ENCODE results near the gene FBN2.
"Not testable (repeated sequence)": the region's sequence is repeated elsewhere in the genome, so short reads cannot be mapped to it uniquely, and the experiment has no call there.

The FBN2 gene

DNA sequence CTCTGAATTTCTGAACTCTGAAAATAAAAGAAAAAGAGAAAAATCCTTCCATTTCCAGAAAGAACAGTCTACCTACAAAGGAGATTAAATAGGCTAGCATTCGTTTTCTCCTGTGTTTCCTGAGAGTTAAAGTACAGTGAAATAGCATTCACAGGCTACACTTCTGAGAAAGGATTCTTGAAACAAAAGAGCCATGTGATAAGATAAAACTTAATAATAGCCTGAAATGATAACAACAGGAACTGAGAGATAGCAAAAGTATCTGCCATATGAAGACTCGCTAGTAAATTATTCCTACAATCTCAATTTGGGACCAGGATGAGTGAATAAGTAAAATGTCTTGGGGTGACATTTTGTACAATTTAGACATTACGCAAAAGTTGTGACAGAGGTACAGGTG lies 62.4 kb downstream of the FBN2 start:
- DNase-seq, result no peak

DNA sequence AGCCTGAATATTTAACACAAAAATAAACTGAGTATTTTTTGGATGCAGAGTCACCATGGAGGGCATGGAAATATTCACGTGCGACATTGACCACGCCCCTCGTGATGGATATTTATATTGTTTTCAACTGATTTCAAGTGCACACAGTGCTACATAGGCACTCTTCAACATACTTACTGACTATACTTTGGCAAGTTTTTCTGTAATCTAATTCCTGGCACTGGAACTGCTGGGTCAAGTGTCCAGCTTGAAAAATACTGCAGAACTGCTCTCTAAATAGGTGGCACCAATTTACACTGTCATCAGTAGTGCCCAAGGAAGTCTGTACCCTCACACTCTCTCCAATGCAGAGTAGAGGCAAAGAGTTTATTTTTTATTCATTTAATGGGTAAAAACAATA lies 65.1 kb downstream of the FBN2 start:
- DNase-seq, result no peak

DNA sequence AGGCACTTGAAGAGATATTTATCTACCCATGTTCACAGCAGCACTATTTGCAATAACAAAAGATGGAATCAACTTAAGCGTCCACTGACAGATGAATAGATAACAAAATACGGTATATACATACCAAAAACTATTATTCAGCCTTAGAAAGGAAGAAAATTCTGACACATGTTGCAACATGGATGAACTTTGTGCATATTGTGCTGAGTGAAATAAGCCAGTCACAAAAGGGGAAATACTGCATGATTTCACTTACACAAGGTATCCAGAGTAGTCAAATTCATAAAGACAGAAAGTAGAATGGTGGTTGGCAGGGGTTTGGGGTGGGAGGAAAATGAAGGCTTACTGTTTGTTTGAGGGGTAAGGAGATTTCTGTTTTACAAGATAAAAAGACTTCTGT lies 66.0 kb downstream of the FBN2 start:
- DNase-seq, result no peak

GRCh38 chr5:128470663-128471062 lies 67.4 kb downstream of the FBN2 start:
- DNase-seq, result no peak

GRCh38 chr5:128469912-128470311 lies 68.1 kb downstream of the FBN2 start:
- DNase-seq, result no peak

DNA sequence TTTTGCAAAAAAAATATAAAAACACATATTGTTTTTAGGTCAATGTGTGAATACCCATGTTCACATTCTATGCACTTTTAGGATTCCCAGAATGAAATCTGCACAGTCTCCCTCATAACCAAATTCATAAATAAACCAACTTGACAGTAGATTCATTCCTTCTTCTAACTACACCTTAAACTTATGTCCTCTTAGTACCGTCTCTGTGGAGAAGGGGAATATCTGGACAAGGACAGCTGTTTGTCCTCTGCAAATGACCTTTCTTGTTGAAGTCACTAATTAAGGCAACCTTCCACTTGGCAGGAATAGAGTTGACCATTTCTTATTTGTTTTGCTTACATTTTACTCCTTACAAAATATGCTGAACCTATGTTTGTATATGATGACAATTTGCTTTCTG lies 71.1 kb downstream of the FBN2 start:
- DNase-seq, result no peak

- no peak for DNase-seq
These were observed 71.5 kb downstream of the FBN2 start for GRCh38 chr5:128466554-128466953.

GRCh38 chr5:128464596-128464995 lies 73.4 kb downstream of the FBN2 start:
- DNase-seq, result no peak

DNA sequence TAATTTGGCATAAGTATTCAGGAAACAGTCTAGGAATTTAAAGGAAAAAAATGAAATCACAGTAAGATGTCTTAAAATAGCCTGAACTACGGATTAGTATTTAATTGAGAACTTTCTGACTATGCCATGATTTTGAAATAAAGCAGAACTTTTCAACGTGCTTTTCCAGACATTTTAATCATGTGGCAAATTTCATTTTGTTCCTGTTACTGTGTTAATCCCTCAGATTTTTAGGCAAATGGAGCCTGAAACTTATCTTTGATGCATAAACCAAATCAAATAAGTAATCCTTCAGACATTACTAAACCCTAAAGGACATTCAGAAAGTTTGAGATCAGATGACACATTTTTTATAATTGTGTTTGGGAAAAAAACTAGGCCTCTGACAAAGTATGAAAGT lies 75.7 kb downstream of the FBN2 start:
- no peak for DNase-seq

- not testable (repeated sequence) for DNase-seq
These were observed 80.7 kb downstream of the FBN2 start for GRCh38 chr5:128457147-128457915.

DNA sequence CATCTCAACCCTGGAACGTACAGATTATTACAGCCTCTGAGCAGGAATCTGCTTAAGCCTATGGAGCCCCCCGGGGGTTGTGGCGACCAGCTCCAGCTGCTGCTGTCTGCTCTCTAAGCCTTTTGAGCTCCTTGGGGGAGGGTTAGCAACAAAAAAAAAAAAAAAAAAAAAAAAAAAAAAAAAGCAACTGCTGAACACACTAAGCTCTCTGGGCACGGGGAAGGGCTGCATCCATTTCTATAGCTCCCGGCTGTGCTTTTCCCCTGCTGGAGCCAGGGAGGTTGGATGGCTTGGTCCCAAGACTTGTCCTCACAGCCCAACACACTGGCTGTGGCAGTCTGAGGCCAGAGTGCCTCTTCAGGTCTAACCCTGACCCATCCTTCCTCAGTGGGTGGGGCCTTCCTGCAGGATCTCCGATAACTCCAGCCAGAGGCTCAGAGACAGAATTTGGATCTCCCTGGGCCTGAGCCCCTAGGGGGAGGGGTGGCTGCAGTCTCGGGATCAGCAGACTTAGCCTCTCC lies 82.1 kb downstream of the FBN2 start:
- no peak for DNase-seq

DNA sequence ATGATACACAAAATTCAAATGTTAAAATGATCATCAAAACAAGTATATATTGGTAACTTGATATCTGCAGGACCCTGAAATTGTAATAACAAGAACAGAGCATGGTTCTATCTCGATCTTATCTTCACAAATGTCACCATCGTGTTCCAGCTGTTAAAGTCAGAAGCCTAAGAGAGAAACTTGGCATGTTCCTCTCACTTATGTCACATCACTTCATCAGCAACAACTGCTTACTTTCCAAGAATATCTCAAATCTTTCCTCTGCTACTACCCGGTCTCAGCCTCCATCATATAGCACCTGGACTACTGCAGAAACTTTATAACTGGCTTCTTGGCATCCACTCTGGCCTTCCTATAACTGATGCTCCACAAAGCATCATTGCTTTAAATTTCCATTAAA lies 84.9 kb downstream of the FBN2 start:
- DNase-seq, result no peak

- not testable (repeated sequence) for DNase-seq
These were observed 90.8 kb downstream of the FBN2 start for GRCh38 chr5:128447224-128447623.

- DNase-seq, result no peak
These were observed 96.1 kb downstream of the FBN2 start for GRCh38 chr5:128441941-128442350.

- DNase-seq, result no peak
These were observed 96.9 kb downstream of the FBN2 start for GRCh38 chr5:128441165-128441564.

GRCh38 chr5:128436749-128437188 lies 101.3 kb downstream of the FBN2 start:
- DNase-seq, result no peak

DNA sequence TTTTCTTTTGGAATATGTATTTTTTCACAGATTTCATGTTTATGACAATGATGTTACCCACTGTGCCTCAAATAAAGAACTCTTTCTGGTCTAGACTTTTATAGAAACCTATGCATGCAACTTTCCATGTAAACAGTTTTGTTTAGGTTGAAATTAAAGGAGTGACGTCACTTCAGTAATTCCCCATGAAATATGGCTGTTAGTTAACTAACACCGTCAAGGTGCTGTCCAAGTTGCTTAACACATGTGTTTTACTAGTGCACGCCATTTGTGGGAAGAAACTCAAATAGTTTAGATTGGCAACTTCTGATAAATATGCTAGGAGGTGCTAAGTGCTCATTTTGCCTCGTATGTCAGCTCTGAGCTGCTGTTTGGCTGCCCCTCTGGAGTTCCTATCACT lies 102.2 kb downstream of the FBN2 start:
- no peak for DNase-seq

- DNase-seq, result no peak
These were observed 103.1 kb downstream of the FBN2 start for GRCh38 chr5:128434993-128435392.

- no peak for DNase-seq
These were observed 105.1 kb downstream of the FBN2 start for GRCh38 chr5:128432913-128433440.

GRCh38 chr5:128427921-128428320 lies 110.1 kb downstream of the FBN2 start:
- no peak for DNase-seq

GRCh38 chr5:128426090-128426534 lies 111.9 kb downstream of the FBN2 start:
- DNase-seq, result no peak

- no peak for DNase-seq
These were observed 113.4 kb downstream of the FBN2 start for GRCh38 chr5:128424646-128425045.

DNA sequence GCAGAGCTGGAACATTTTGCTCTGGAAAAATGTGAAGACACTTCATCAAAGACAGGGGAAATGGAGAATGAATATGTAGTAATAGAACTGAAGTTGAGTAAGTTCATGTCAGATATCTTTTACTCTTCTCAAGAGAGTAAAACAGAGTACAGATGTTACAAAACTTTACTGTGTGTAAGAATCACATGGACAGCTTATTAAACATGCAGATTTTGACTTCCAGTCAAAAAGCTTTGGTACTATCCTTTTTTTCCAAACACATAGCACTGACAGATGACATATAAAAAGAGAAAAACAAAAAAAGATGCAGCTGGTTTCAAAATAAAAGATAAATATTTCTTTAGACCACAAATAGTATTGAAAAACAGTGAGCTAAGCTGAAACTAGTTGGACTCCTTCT lies 115.4 kb downstream of the FBN2 start:
- DNase-seq, result no peak

- DNase-seq, result no peak
These were observed 123.6 kb downstream of the FBN2 start for GRCh38 chr5:128414469-128414868.

GRCh38 chr5:128413356-128413755 lies 124.7 kb downstream of the FBN2 start:
- DNase-seq, result no peak

Measured in NCI-H2107 (cell line).